ENCODE data around the gene HIGD1B.

Gene HIGD1B

GRCh38 chr17:44887016-44887415, 39.3 kb downstream of the HIGD1B start:
- no peak for FAIRE-seq
- no peak for DNase-seq (ENCODE audit: insufficient read length)
- TF ChIP-seq POLR2AphosphoS5 (IDR thresholded peaks at IDR 0.05; ENCODE audit: low read depth, low read length) (no peak), TAF1 (IDR thresholded peaks at IDR 0.05; ENCODE audit: borderline replicate concordance, low read depth, low read length) (no peak), POLR2A (IDR thresholded peaks at IDR 0.05; ENCODE audit: low read depth, low read length) (no peak)

- TF ChIP-seq POLR2A (IDR thresholded peaks at IDR 0.05; ENCODE audit: low read depth, low read length) (no peak), TAF1 (IDR thresholded peaks at IDR 0.05; ENCODE audit: borderline replicate concordance, low read depth, low read length) (no peak), POLR2AphosphoS5 (IDR thresholded peaks at IDR 0.05; ENCODE audit: low read depth, low read length) (no peak)
- DNase-seq (ENCODE audit: insufficient read length) (no peak), FAIRE-seq (no peak)
Observed at GRCh38 chr17:44887971-44888954, 40.6 kb downstream of the HIGD1B start.

- no peak for FAIRE-seq
Observed at GRCh38 chr17:44889003-44889402, 41.3 kb downstream of the HIGD1B start.

GRCh38 chr17:44892250-44892649, 44.6 kb downstream of the HIGD1B start:
- FAIRE-seq (no peak), DNase-seq (ENCODE audit: insufficient read length) (no peak)
- TF ChIP-seq POLR2A (IDR thresholded peaks at IDR 0.05; ENCODE audit: low read depth, low read length) (no peak), POLR2AphosphoS5 (IDR thresholded peaks at IDR 0.05; ENCODE audit: low read depth, low read length) (no peak), TAF1 (IDR thresholded peaks at IDR 0.05; ENCODE audit: borderline replicate concordance, low read depth, low read length) (no peak)

More at GRCh38 chr17:44889003-44889402, 41.3 kb downstream of the HIGD1B start:
- TF ChIP-seq TAF1 (IDR thresholded peaks at IDR 0.05; ENCODE audit: borderline replicate concordance, low read depth, low read length): no peak
- TF ChIP-seq POLR2AphosphoS5 (IDR thresholded peaks at IDR 0.05; ENCODE audit: low read depth, low read length): no peak
- TF ChIP-seq POLR2A (IDR thresholded peaks at IDR 0.05; ENCODE audit: low read depth, low read length): no peak
- DNase-seq (ENCODE audit: insufficient read length): no peak

- DNase-seq (ENCODE audit: insufficient read length) (no peak), FAIRE-seq (no peak)
- no peak for TF ChIP-seq POLR2AphosphoS5 (IDR thresholded peaks at IDR 0.05; ENCODE audit: low read depth, low read length)
- TF ChIP-seq POLR2A (IDR thresholded peaks at IDR 0.05; ENCODE audit: low read depth, low read length): no peak
- no peak for TF ChIP-seq TAF1 (IDR thresholded peaks at IDR 0.05; ENCODE audit: borderline replicate concordance, low read depth, low read length)
Observed at GRCh38 chr17:44894642-44895041, 47.0 kb downstream of the HIGD1B start.

GRCh38 chr17:44898768-44899073, 51.0 kb downstream of the HIGD1B start:
- FAIRE-seq (no peak), DNase-seq (ENCODE audit: insufficient read length) (no peak)
- TF ChIP-seq TAF1 (IDR thresholded peaks at IDR 0.05; ENCODE audit: borderline replicate concordance, low read depth, low read length) (no peak), POLR2AphosphoS5 (IDR thresholded peaks at IDR 0.05; ENCODE audit: low read depth, low read length) (no peak), POLR2A (IDR thresholded peaks at IDR 0.05; ENCODE audit: low read depth, low read length) (no peak)

- TF ChIP-seq POLR2AphosphoS5 (IDR thresholded peaks at IDR 0.05; ENCODE audit: low read depth, low read length) (peak; percentile 93), TAF1 (IDR thresholded peaks at IDR 0.05; ENCODE audit: borderline replicate concordance, low read depth, low read length) (peak; percentile 75; the same call in 1 of the 2 replicates), POLR2A (IDR thresholded peaks at IDR 0.05; ENCODE audit: low read depth, low read length) (peak; percentile 92)
- DNase-seq (ENCODE audit: insufficient read length) (peak; percentile 83), FAIRE-seq (peak; percentile 98)
Observed at GRCh38 chr17:44899074-44899782, 51.5 kb downstream of the HIGD1B start, which contains the start of gene EFTUD2. Gene EFTUD2 (minus strand): TSS chr17:44899445. CDS start chr17:44894521, 4,924 bp downstream.
